ENCODE data around the gene SHROOM3. TPM values are rescaled to one million over a fixed set of nuclear protein-coding genes. Genes with fewer than 3 reads are reported as not detected.

The SHROOM3 gene
- total and polyA plus RNA-seq, 8 donors = 13.5 to 96.9 (median 16.9) TPM

DNA sequence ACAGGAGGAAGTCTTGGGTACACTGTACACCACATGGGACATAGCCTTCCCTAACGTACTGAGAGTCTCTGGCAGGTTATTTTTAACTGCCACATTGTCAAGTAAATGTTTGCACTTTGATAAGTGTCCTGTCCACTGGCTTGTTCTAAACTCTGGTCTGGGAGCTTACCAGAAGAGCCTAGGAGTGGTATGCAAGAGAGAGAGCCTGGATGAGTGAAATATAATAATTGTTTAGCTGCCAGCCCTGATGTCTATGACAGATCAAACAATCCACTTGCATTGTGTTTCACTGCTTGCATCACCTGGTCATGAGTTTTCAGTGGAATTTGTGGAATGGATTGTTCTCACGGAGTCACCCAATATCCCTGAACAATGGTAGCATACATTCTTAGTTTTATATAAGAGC lies 91.6 kb downstream of the SHROOM3 start:
- H3K27ac ChIP-seq = peak overlapping the region in 1 of 2 donors; percentile 3
- no peak for TF ChIP-seq CTCF (IDR thresholded peaks at IDR 0.05)
- H3K9me3 ChIP-seq = no peaks in the 10 kb centered on the region
- intact Hi-C loops (cut with DNase I) = no loop called here
- no peaks in the 10 kb centered on the region for H3K27me3 ChIP-seq
- DNase-seq (peak in 1 of 4 donors; percentile 46), ATAC-seq (peak; percentile 97)
- H3K36me3 ChIP-seq = no peaks in the 10 kb centered on the region
- no peaks in the 10 kb centered on the region for H3K4me1 ChIP-seq
- no peak overlapping the region for H3K4me3 ChIP-seq

- no peaks in the 10 kb centered on the region for H3K27me3 ChIP-seq
- H3K4me3 ChIP-seq = no peak overlapping the region
- intact Hi-C loops (cut with DNase I) = no loop called here
- ATAC-seq (no peak), DNase-seq (no peak)
- H3K36me3 ChIP-seq = no peaks in the 10 kb centered on the region
- H3K9me3 ChIP-seq = no peaks in the 10 kb centered on the region
- H3K4me1 ChIP-seq = no peaks in the 10 kb centered on the region
- no peak overlapping the region for H3K27ac ChIP-seq
- no peak for TF ChIP-seq CTCF (IDR thresholded peaks at IDR 0.05)
Measured at GRCh38 chr4:76527666-76528065, 92.6 kb downstream of the SHROOM3 start.

- Histone ChIP-seq H3K27me3 (no peaks in the 10 kb centered on the region), H3K4me1 (no peaks in the 10 kb centered on the region), H3K4me3 (no peak overlapping the region), H3K36me3 (no peaks in the 10 kb centered on the region), H3K9me3 (no peaks in the 10 kb centered on the region), H3K27ac (no peak overlapping the region)
- DNase-seq = no peak
- TF ChIP-seq CTCF (IDR thresholded peaks at IDR 0.05) = no peak
- intact Hi-C loops (cut with DNase I) = no loop called here
- no peak for ATAC-seq
Measured at GRCh38 chr4:76531597-76531996, 96.6 kb downstream of the SHROOM3 start.

DNA sequence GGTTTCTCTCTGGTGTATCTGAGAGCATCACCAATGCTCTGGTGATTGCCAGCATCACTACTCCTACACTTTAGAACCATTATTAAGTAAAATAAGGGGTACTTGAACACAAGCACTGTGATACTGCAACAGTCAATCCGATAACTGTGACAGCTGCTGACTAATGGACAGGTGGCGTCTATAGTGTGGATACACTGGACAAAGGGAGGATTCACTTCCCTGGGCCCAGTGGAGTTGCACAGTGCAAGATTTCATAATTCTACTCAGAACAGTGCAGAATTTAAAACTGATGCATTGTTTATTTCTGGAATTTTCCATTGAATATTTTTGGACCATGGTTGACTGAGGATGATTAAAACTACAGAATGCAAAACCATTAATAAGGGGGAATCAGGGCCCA lies 97.8 kb downstream of the SHROOM3 start:
- no peak for TF ChIP-seq CTCF (IDR thresholded peaks at IDR 0.05)
- H3K4me1 ChIP-seq = no peaks in the 10 kb centered on the region
- DNase-seq (no peak), ATAC-seq (no peak)
- no peaks in the 10 kb centered on the region for H3K36me3 ChIP-seq
- H3K27me3 ChIP-seq = no peaks in the 10 kb centered on the region
- intact Hi-C loops (cut with DNase I) = no loop called here
- no peaks in the 10 kb centered on the region for H3K9me3 ChIP-seq
- H3K4me3 ChIP-seq = no peak overlapping the region
- no peak overlapping the region for H3K27ac ChIP-seq

- no peaks in the 10 kb centered on the region for H3K36me3 ChIP-seq
- H3K4me1 ChIP-seq = no peaks in the 10 kb centered on the region
- DNase-seq (no peak), ATAC-seq (no peak)
- no peaks in the 10 kb centered on the region for H3K9me3 ChIP-seq
- H3K4me3 ChIP-seq = no peak overlapping the region
- no peak overlapping the region for H3K27ac ChIP-seq
- intact Hi-C loops (cut with DNase I) = no loop called here
- H3K27me3 ChIP-seq = no peaks in the 10 kb centered on the region
- no peak for TF ChIP-seq CTCF (IDR thresholded peaks at IDR 0.05)
Measured at GRCh38 chr4:76533314-76533713, 98.3 kb downstream of the SHROOM3 start.

Data from left lung (tissue), 10 donors.